Parathyroid adenoma (tissue), 2 donors: Measurements from ENCODE around the gene ANKAR.
"Not testable (repeated sequence)": the region's sequence is repeated elsewhere in the genome, so short reads cannot be mapped to it uniquely, and the experiment has no call there.

Experiments used
- H2AFZ ChIP-seq: fragments of 300-600 bp; sonication (generic); one replicate; pipeline ENCODE4 v1.7.0; 2017; ENCODE audit warnings: antibody characterized with exemption, mild to moderate bottlenecking
- H3K27ac ChIP-seq: fragments of 300-600 bp; sonication (generic); one replicate; pipeline ENCODE4 v1.7.0; 2017
- H3K27me3 ChIP-seq: fragments of 300-600 bp; sonication (generic); one replicate; pipeline ENCODE4 v1.7.0; 2017; ENCODE audit warnings: low read length; ENCODE audit not compliant: control insufficient read depth, insufficient read depth
- H3K36me3 ChIP-seq: fragments of 300-600 bp; sonication (generic); one replicate; pipeline ENCODE4 v1.7.0; 2017; ENCODE audit warnings: low read length; ENCODE audit not compliant: control insufficient read depth, insufficient read depth
- H3K4me1 ChIP-seq: fragments of 300-600 bp; sonication (generic); one replicate; pipeline ENCODE4 v1.7.0; 2017; ENCODE audit warnings: control low read depth
- H3K4me2 ChIP-seq: fragments of 300-600 bp; sonication (generic); one replicate; pipeline ENCODE4 v1.7.0; 2017; ENCODE audit warnings: low read length
- H3K4me3 ChIP-seq: fragments of 300-600 bp; sonication (generic); one replicate; pipeline ENCODE4 v1.7.0; 2017; ENCODE audit warnings: low read depth, low read length
- H3K79me2 ChIP-seq: fragments of 300-600 bp; sonication (generic); one replicate; pipeline ENCODE4 v1.7.0; 2017; ENCODE audit warnings: control low read depth
- H3K9ac ChIP-seq: fragments of 300-600 bp; sonication (generic); one replicate; pipeline ENCODE4 v1.7.0; 2017; ENCODE audit warnings: mild to moderate bottlenecking
- H3K9me3 ChIP-seq: fragments of 300-600 bp; sonication (generic); one replicate; pipeline ENCODE4 v1.7.0; 2017; ENCODE audit warnings: low read length; ENCODE audit not compliant: control insufficient read depth
- TF ChIP-seq, protein P1 (sequence below): fragments of 300-600 bp; sonication (generic); IDR thresholded peaks from one replicate; pipeline ENCODE4 v1.7.0; 2017; ENCODE audit warnings: antibody characterized with exemption, mild to moderate bottlenecking
- donor health status: primary hyperparathyroidism.

ANKAR gene

DNA sequence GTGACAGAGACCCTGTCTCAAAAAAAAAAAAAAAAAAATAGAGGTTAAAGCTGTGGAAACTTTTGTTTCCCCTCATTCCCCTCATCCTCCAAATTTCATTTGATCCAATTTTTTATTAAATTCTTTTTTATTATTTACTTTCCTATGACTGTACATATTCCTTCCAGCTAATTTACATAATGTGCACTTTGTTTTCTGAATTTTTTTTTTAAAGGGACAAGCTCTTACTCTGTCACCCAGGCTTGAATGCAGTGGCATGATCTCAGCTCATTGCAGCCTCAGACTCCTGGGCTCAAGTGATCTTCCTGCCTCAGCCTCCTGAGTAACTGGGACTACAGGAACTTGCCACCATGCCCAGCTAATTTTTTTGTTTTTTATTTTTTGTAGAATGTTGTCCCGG, 10.3 kb downstream of the ANKAR start:
- H3K4me3 ChIP-seq = no peak overlapping the region
- H3K9ac ChIP-seq = no peak overlapping the region
- TF ChIP-seq, protein P1, sequence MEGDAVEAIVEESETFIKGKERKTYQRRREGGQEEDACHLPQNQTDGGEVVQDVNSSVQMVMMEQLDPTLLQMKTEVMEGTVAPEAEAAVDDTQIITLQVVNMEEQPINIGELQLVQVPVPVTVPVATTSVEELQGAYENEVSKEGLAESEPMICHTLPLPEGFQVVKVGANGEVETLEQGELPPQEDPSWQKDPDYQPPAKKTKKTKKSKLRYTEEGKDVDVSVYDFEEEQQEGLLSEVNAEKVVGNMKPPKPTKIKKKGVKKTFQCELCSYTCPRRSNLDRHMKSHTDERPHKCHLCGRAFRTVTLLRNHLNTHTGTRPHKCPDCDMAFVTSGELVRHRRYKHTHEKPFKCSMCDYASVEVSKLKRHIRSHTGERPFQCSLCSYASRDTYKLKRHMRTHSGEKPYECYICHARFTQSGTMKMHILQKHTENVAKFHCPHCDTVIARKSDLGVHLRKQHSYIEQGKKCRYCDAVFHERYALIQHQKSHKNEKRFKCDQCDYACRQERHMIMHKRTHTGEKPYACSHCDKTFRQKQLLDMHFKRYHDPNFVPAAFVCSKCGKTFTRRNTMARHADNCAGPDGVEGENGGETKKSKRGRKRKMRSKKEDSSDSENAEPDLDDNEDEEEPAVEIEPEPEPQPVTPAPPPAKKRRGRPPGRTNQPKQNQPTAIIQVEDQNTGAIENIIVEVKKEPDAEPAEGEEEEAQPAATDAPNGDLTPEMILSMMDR = no peak
- H3K9me3 ChIP-seq = no peaks in the 10 kb centered on the region
- no peak overlapping the region for H2AFZ ChIP-seq
- peaks cover 6% of the 10 kb centered on the region for H3K79me2 ChIP-seq
- H3K27me3 ChIP-seq = no peaks in the 10 kb centered on the region
- H3K36me3 ChIP-seq = no peaks in the 10 kb centered on the region
- H3K27ac ChIP-seq = no peak overlapping the region
- H3K4me2 ChIP-seq = no peak overlapping the region
- peaks cover 4% of the 10 kb centered on the region for H3K4me1 ChIP-seq

DNA sequence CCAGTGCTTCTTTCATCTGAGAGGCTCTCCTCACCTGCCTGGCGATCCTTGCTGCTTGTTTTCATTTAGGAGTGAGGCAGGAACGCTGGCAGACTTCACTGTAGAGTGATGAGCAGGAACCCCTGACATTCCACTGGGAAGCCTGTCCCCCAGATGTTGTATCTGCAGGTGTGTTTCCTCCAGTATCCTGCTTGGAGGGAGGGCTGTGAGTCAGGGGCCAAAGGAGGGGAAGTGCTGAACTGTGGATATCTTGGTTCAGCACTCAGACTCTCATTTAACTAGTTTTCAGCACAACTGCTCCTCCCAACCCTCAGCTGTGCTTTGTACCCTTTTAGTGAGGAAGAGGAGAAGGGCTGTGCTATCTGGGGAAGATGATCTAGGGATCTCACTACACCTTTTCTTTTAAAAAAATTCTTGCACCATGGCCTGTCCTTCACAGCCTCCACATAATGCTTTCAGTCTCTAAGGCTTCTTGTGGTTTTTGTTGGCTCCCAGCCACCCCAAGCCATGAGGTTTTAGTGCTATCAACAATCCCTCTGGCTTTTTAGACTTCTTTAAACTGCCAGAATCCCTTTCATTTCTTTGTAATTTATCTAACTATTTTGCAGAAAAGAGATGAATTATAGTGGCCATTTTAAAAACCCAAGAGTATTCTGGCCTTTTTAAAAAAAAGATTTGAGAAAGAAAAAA, 11.2 kb downstream of the ANKAR start:
- no peak overlapping the region for H3K9ac ChIP-seq
- TF ChIP-seq, protein P1 = no peak
- peaks cover 4% of the 10 kb centered on the region for H3K4me1 ChIP-seq
- H3K4me2 ChIP-seq = no peak overlapping the region
- H3K79me2 ChIP-seq = peaks cover 6% of the 10 kb centered on the region
- H2AFZ ChIP-seq = no peak overlapping the region
- H3K27ac ChIP-seq = no peak overlapping the region
- H3K4me3 ChIP-seq = no peak overlapping the region
- no peaks in the 10 kb centered on the region for H3K27me3 ChIP-seq
- H3K36me3 ChIP-seq = no peaks in the 10 kb centered on the region
- H3K9me3 ChIP-seq = no peaks in the 10 kb centered on the region

DNA sequence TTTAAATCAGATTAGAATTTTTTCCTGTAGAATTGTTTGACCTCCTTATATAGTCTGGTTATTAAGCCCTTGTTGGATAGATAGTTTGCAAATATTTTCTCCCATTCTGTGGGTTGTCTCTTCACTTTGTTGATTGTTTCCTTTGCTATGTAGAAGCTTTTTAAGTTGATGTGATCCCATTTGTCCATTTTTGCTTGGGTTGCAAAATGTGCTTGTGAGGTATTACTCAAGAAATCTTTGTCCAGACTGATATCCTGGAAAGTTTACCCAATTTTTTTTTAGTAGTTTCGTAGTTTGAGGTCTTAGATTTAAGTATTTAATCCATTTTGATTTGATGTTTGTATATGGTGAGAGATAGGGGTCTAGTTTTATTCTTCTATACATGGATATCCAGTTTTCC, 13.3 kb downstream of the ANKAR start:
- H3K4me1 ChIP-seq, H3K27me3 ChIP-seq, H3K79me2 ChIP-seq, H3K4me3 ChIP-seq, H3K4me2 ChIP-seq, H3K27ac ChIP-seq, H3K36me3 ChIP-seq, H3K9ac ChIP-seq, H3K9me3 ChIP-seq, H2AFZ ChIP-seq: not testable (repeated sequence)

DNA sequence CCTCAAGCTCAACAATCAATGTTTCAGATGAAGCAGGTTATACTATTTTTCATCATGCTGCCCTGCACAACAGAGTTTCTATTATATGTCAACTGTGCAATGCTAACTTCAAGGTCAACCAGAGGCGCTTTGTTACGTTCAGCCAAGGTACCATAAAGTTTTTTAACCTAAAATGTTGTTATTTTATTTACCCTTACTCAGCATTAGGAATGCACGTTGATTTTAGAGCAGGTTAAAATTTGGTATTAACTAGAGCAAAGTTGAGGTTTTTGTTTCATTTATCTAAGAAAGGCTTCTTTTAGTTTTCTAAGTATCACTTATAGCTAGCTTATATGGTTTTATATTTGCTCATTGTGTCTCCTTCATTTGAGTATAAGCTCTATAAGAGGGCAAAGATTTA, 21.8 kb downstream of the ANKAR start:
- no peaks in the 10 kb centered on the region for H3K27me3 ChIP-seq
- H2AFZ ChIP-seq = no peak overlapping the region
- H3K9ac ChIP-seq = no peak overlapping the region
- H3K36me3 ChIP-seq = no peaks in the 10 kb centered on the region
- TF ChIP-seq, protein P1 = no peak
- no peak overlapping the region for H3K27ac ChIP-seq
- H3K9me3 ChIP-seq = no peaks in the 10 kb centered on the region
- no peaks in the 10 kb centered on the region for H3K79me2 ChIP-seq
- no peak overlapping the region for H3K4me2 ChIP-seq
- no peaks in the 10 kb centered on the region for H3K4me1 ChIP-seq
- H3K4me3 ChIP-seq = no peak overlapping the region

DNA sequence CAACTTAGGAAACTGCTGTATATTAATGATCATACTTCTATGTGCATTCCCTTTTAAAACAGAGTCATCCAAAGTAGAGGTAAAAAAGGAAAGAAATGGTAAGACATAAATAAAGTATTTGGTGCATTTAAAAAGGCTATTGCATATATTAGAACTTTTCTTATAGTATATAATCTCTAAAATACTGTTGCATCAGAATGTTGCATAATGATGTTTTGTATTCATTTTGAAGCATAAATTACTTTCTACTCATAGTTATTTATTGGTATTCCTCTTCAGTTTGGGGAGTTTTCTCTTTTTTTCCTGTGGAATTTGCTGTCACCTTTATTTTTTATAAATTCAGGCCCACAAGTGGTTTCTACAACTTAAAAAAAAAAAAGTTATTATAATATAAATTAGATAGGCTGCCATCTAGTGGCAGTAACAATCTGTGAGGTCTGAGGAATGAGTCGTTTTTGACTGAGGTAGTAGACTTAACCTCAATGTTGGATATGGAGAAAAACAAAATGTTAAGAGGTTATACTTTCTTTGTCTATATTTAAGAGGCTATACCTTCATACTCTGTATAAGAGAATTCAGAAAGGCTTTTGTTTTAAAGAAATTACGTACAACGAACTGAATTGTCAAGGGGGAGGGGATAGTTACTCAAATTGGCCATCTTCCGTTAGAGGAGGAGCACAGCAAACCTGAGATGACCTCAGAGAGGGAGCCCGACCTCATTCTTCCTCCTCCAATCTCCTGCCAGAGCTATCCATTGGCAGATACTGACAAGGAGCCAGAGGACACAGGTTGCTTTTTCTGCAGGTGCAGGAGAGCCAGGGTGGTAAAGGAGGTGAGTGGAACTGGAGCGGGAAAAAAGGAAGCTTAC, 23.8 kb downstream of the ANKAR start:
- Histone ChIP-seq H3K27ac (peak overlapping the region; percentile 50), H3K4me3 (no peak overlapping the region), H3K9ac (no peak overlapping the region)

More for the DNA sequence above, 23.8 kb downstream of the ANKAR start:
- Histone ChIP-seq H2AFZ (peak overlapping the region; percentile 70), H3K27me3 (no peaks in the 10 kb centered on the region), H3K4me1 (peaks cover 4% of the 10 kb centered on the region), H3K79me2 (no peaks in the 10 kb centered on the region), H3K4me2 (peak overlapping the region; percentile 58), H3K9me3 (no peaks in the 10 kb centered on the region), H3K36me3 (no peaks in the 10 kb centered on the region)
- TF ChIP-seq, protein P1 = peak; percentile 65
